ENCODE data around the gene OSBPL6. TPM values are rescaled to one million over a fixed set of nuclear protein-coding genes. Genes with fewer than 3 reads are reported as not detected.

The OSBPL6 gene
- total and polyA plus RNA-seq, 9 of the 15 experiments (the other 6 are each of a cell fraction or from before 2014, with no cell fraction given), result 3.4 to 12.7 (median 9.3) TPM

DNA sequence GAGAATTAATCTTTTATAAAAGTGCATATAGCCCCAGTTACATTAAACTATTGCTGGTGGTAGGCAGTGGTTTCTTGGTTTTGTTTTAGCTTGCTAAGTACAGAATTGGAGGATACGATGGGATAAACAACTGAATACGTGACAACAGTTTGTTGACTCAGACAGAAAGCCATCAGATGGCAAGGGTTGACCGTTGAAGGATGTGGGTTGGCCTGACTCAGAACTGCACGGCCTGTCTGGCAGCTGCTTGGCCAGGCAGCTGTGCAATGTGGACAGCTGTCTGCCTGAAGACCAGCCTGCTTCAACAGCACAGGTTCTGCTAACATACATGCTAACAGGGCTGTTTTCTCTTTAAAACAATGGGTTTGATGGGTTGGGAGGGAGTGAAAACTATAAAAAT is 210.1 kb downstream of the OSBPL6 start (continued):
- TF ChIP-seq, protein P1, sequence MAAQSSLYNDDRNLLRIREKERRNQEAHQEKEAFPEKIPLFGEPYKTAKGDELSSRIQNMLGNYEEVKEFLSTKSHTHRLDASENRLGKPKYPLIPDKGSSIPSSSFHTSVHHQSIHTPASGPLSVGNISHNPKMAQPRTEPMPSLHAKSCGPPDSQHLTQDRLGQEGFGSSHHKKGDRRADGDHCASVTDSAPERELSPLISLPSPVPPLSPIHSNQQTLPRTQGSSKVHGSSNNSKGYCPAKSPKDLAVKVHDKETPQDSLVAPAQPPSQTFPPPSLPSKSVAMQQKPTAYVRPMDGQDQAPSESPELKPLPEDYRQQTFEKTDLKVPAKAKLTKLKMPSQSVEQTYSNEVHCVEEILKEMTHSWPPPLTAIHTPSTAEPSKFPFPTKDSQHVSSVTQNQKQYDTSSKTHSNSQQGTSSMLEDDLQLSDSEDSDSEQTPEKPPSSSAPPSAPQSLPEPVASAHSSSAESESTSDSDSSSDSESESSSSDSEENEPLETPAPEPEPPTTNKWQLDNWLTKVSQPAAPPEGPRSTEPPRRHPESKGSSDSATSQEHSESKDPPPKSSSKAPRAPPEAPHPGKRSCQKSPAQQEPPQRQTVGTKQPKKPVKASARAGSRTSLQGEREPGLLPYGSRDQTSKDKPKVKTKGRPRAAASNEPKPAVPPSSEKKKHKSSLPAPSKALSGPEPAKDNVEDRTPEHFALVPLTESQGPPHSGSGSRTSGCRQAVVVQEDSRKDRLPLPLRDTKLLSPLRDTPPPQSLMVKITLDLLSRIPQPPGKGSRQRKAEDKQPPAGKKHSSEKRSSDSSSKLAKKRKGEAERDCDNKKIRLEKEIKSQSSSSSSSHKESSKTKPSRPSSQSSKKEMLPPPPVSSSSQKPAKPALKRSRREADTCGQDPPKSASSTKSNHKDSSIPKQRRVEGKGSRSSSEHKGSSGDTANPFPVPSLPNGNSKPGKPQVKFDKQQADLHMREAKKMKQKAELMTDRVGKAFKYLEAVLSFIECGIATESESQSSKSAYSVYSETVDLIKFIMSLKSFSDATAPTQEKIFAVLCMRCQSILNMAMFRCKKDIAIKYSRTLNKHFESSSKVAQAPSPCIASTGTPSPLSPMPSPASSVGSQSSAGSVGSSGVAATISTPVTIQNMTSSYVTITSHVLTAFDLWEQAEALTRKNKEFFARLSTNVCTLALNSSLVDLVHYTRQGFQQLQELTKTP (IDR thresholded peaks at IDR 0.05; ENCODE audit: low read depth in 1 of 2, partially characterized antibody in 2 of 2), result no peak
- TF ChIP-seq GABPA (tag; conservative IDR thresholded peaks at IDR 0.05; ENCODE audit: low read depth) (no peak), ZNF395 (CRISPR knock-in tag; IDR thresholded peaks at IDR 0.05) (peak; percentile 82; the same call in 1 of the 2 replicates), TRIM24 (IDR thresholded peaks at IDR 0.05) (peak; percentile 48 to 67; a peak in 2 of 4 replicates), DMBX1 (CRISPR knock-in tag; IDR thresholded peaks at IDR 0.05; ENCODE audit: borderline replicate concordance) (0 out of 2 replicates have a peak, but pooled peaks have one; percentile 28), POLR2AphosphoS5 (IDR thresholded peaks at IDR 0.05; ENCODE audit: control insufficient read depth, insufficient read depth, low read depth, low read length) (peak; percentile 47; the same call in 1 of the 2 replicates), FOXJ2 (tag; IDR thresholded peaks at IDR 0.05) (no peak), MYNN (IDR thresholded peaks at IDR 0.05) (peak; percentile 78; the same call in 1 of the 2 replicates), MYNN (CRISPR knock-in tag; IDR thresholded peaks at IDR 0.05) (no peak), ZNF785 (CRISPR knock-in tag; IDR thresholded peaks at IDR 0.05) (no peak), ZNF444 (CRISPR knock-in tag; IDR thresholded peaks at IDR 0.05) (0 out of 2 replicates have a peak, but pooled peaks have one; percentile 24), ZNF143 (CRISPR knock-in tag; IDR thresholded peaks at IDR 0.05) (no peak), CREM (IDR thresholded peaks at IDR 0.05; ENCODE audit: low read depth) (peak; percentile 50), ILK (tag; IDR thresholded peaks at IDR 0.05; ENCODE audit: borderline replicate concordance, low read depth) (no peak), JUN (IDR thresholded peaks at IDR 0.05; ENCODE audit: borderline replicate concordance, low read depth, low read length) (no peak), JUN (CRISPR knock-in tag; IDR thresholded peaks at IDR 0.05; ENCODE audit: borderline replicate concordance) (no peak), ZNF507 (tag; conservative IDR thresholded peaks at IDR 0.05) (no peak), KLF16 (IDR thresholded peaks at IDR 0.05) (peak; percentile 70), SIX5 (IDR thresholded peaks at IDR 0.05; ENCODE audit: borderline replicate concordance in 1 of 2, insufficient read depth in 1 of 2, low read depth in 1 of 2, low read length in 2 of 2) (no peak), SMARCE1 (IDR thresholded peaks at IDR 0.05) (no peak), NCOR1 (IDR thresholded peaks at IDR 0.05) (peak; percentile 64)
- TF ChIP-seq, protein P2, sequence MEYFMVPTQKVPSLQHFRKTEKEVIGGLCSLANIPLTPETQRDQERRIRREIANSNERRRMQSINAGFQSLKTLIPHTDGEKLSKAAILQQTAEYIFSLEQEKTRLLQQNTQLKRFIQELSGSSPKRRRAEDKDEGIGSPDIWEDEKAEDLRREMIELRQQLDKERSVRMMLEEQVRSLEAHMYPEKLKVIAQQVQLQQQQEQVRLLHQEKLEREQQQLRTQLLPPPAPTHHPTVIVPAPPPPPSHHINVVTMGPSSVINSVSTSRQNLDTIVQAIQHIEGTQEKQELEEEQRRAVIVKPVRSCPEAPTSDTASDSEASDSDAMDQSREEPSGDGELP (CRISPR knock-in tag; IDR thresholded peaks at IDR 0.05; ENCODE audit: borderline replicate concordance), result peak; percentile 88
- TF ChIP-seq, protein P3, sequence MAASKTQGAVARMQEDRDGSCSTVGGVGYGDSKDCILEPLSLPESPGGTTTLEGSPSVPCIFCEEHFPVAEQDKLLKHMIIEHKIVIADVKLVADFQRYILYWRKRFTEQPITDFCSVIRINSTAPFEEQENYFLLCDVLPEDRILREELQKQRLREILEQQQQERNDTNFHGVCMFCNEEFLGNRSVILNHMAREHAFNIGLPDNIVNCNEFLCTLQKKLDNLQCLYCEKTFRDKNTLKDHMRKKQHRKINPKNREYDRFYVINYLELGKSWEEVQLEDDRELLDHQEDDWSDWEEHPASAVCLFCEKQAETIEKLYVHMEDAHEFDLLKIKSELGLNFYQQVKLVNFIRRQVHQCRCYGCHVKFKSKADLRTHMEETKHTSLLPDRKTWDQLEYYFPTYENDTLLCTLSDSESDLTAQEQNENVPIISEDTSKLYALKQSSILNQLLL (CRISPR knock-in tag; IDR thresholded peaks at IDR 0.05; ENCODE audit: borderline replicate concordance), result no peak
